Esophagus muscularis mucosa (tissue), 4 donors: Measurements from ENCODE around the gene TRAF3IP3. TPM values are rescaled to one million over a fixed set of nuclear protein-coding genes. Genes with fewer than 3 reads are reported as not detected.

Source experiments
- DNase-seq: peaks from one replicate; pipeline ENCODE4 v3.0.0-alpha.2; 2017; ENCODE audit errors: extremely low spot score
- H3K27ac ChIP-seq, 4 donors: fragments of 200-600 bp; sonication (generic); replicated peaks in 1 of 4; 1 replicate in 3 of 4; 2 replicates in 1 of 4; pipeline ENCODE4 v1.5.1; 2016 to 2019; ENCODE audit warnings: mild to moderate bottlenecking in 1 of 4
- H3K27me3 ChIP-seq, 4 donors: fragments of 200-600 bp; sonication (generic); one replicate each; pipeline versions ENCODE4 v1.5.1 to v1.6.0; 2016 to 2019
- H3K36me3 ChIP-seq, 4 donors: fragments of 200-600 bp; sonication (generic); one replicate each; pipeline ENCODE4 v1.5.1; 2016 to 2019
- H3K4me1 ChIP-seq, 4 donors: fragments of 200-600 bp; sonication (generic); one replicate each; pipeline ENCODE4 v1.5.1; 2016 to 2019
- H3K4me3 ChIP-seq, 4 donors: fragments of 200-600 bp; sonication (generic); 1 replicate in 2 of 4; 2 replicates in 2 of 4; pipeline ENCODE4 v1.5.1; 2016 to 2019; ENCODE audit warnings: mild to moderate bottlenecking in 4 of 4, moderate library complexity in 1 of 4
- H3K9me3 ChIP-seq, 4 donors: fragments of 200-600 bp; sonication (generic); 1 replicate in 3 of 4; 2 replicates in 1 of 4; pipeline ENCODE4 v1.5.1; 2016 to 2019
- EP300 ChIP-seq: sonication (generic); formaldehyde crosslinking; IDR thresholded peaks from one replicate; pipeline ENCODE4 v1.6.1; 2017; ENCODE audit warnings: antibody characterized with exemption
- POLR2A ChIP-seq: fragments of 450-650 bp; IDR thresholded peaks from one replicate; pipeline ENCODE4 v1.6.1; 2017; ENCODE audit warnings: antibody characterized with exemption, moderate library complexity, mild to moderate bottlenecking, low read depth
- POLR2AphosphoS5 ChIP-seq, 2 donors: sonication (generic); formaldehyde crosslinking; IDR thresholded peaks; one replicate each; pipeline ENCODE4 v1.6.1; 2017; ENCODE audit warnings: antibody characterized with exemption in 2 of 2
- WGBS: methylation state at CpG from one replicate; pipeline ENCODE4 v1.1.5; 2018; 5-methylcytosine and 5-hydroxymethylcytosine counted together
- intact Hi-C: fragments of 100-400 bp; cut with DNase I; formaldehyde crosslinking; loops from one replicate; pipeline ENCODE4 v1.15.1; 2023
- total RNA-seq, 4 donors: library from RNA; depleted of rRNA; stranded (reverse); fragments of >200 nt; gene quantifications; one replicate each; pipeline versions ENCODE4 v1.1.0 to v1.2.1, GENCODE V29; 2016
- TF ChIP-seq, protein P1 (sequence below), 3 experiments: fragments of 200-600 bp in 2 of 3; fragments of 450-650 bp in 1 of 3; sonication (generic) in 2 of 3; IDR thresholded peaks; one replicate each; pipeline ENCODE4 v1.5.1; 2017 to 2019; ENCODE audit warnings: antibody characterized with exemption in 3 of 3, mild to moderate bottlenecking in 2 of 3, moderate library complexity in 1 of 3

TRAF3IP3 gene
- total RNA-seq, 4 donors from 2014 or later, result 1.0 to 4.3 (median 2.8) TPM

DNA sequence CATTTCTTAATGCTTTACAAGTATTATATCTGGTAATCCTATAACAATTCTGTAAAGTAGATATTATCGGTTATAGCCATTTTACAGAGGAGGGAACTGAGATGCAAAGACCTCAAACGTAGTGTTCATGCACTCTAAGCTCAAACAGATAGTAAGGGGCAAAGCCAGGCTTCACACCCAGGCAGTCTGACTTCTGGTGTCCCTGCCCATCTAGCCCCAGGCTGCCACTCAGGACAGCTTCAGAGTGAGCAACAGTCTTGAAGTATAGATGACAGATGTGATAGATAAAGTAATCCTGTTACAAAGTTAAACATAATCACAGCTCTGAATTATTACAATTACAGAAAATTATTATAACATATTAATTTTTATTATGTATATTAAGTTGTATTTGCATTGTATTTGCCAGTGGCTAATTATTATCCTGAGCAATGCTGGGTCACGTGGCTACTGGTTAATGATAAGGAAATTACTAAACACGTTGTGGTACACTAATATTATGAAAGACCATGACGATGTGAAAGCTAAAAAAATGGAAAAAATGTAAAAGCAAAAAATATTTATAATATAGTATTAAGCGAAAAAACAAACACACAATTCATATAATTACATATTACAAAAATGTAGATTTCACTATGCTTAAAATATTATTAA, 6.1 kb upstream of the TRAF3IP3 start:
- no peaks in the 10 kb centered on the region for H3K36me3 ChIP-seq
- DNase-seq, result no peak
- H3K4me3 ChIP-seq, result no peak overlapping the region
- TF ChIP-seq, protein P1, sequence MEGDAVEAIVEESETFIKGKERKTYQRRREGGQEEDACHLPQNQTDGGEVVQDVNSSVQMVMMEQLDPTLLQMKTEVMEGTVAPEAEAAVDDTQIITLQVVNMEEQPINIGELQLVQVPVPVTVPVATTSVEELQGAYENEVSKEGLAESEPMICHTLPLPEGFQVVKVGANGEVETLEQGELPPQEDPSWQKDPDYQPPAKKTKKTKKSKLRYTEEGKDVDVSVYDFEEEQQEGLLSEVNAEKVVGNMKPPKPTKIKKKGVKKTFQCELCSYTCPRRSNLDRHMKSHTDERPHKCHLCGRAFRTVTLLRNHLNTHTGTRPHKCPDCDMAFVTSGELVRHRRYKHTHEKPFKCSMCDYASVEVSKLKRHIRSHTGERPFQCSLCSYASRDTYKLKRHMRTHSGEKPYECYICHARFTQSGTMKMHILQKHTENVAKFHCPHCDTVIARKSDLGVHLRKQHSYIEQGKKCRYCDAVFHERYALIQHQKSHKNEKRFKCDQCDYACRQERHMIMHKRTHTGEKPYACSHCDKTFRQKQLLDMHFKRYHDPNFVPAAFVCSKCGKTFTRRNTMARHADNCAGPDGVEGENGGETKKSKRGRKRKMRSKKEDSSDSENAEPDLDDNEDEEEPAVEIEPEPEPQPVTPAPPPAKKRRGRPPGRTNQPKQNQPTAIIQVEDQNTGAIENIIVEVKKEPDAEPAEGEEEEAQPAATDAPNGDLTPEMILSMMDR (IDR thresholded peaks at IDR 0.05), result no peak
- TF ChIP-seq EP300, result no peak
- TF ChIP-seq POLR2A, result no peak
- TF ChIP-seq POLR2AphosphoS5 (IDR thresholded peaks at IDR 0.05), result no peak
- no peak overlapping the region for H3K27ac ChIP-seq
- peaks cover 9 to 12% (median 10%) of the 10 kb centered on the region in 4 donors for H3K4me1 ChIP-seq
- intact Hi-C loops, result loop anchor here (5.0 kb wide), 1 partner anchor 57 kb away; no protein-coding TSS in a partner anchor
- no peaks in the 10 kb centered on the region for H3K9me3 ChIP-seq
- WGBS, result 81% methylated on average over 6 of the region's 6 CpGs
- H3K27me3 ChIP-seq, result no peaks in the 10 kb centered on the region

DNA sequence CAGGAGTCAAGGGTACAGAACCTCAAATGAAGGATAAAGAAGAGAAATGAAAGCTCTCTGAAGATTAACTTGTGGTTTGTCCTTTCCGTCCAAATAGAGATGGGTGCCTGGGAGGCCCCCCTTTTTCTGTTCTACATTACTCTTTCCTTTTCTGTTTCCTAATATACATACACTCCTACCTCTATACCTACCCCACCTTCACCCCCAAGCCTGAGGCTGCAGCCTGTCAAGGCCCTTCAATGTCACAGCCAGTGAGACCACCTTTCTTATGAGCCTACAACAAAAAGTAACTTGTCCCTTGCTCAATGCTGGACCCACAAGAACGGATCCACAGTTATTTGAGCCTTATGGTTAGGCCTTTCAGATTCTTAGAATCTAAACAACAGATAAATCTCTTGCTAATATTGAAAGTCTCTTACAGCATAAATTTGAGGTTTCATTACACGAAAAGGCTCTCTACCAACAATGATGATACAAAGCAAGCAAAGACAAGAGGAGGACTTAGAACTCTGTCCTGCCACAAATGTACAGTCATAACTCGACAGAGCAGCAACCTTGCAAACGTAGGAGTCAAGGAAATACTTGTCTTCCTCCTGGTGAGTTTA, 4.1 kb upstream of the TRAF3IP3 start:
- H3K9me3 ChIP-seq, result no peaks in the 10 kb centered on the region
- DNase-seq, result no peak
- TF ChIP-seq POLR2AphosphoS5 (IDR thresholded peaks at IDR 0.05), result no peak
- no peak for TF ChIP-seq EP300
- TF ChIP-seq, protein P1 (IDR thresholded peaks at IDR 0.05), result no peak
- TF ChIP-seq POLR2A, result no peak
- H3K4me3 ChIP-seq, result no peak overlapping the region
- no peaks in the 10 kb centered on the region for H3K36me3 ChIP-seq
- H3K27ac ChIP-seq, result no peak overlapping the region
- 76% methylated on average over 5 of the region's 5 CpGs for WGBS
- H3K4me1 ChIP-seq, result peaks cover 9 to 12% (median 10%) of the 10 kb centered on the region in 4 donors
- no peaks in the 10 kb centered on the region for H3K27me3 ChIP-seq
- intact Hi-C loops, result no loop called here

DNA sequence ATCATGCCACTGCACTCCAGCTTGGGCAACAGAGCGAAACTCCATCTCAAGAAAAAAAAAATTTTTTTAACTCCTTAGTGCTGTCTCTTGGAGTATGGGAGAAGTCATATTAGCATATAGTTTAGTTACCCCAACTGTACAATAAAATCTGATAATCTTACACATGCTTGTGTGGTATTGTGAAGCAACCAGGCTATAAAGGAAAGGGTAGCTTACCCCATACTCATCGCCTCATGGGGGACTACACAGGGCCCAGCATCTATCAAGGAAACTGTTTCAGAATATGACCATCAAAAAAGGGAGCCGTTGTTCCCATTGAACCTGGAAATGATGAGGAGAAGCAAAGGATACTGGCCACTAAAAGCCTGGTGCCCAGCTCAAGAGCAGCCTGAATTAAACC, 3.0 kb upstream of the TRAF3IP3 start:
- intact Hi-C loops, result no loop called here
- peaks cover 2 to 3% (median 3%) of the 10 kb centered on the region in 4 donors for H3K4me1 ChIP-seq
- H3K27ac ChIP-seq, result no peak overlapping the region
- H3K36me3 ChIP-seq, result no peaks in the 10 kb centered on the region
- H3K9me3 ChIP-seq, result no peaks in the 10 kb centered on the region
- TF ChIP-seq EP300 (no peak), POLR2AphosphoS5 (IDR thresholded peaks at IDR 0.05) (no peak), POLR2A (no peak)
- TF ChIP-seq, protein P1 (IDR thresholded peaks at IDR 0.05), result no peak
- DNase-seq, result no peak
- no peaks in the 10 kb centered on the region for H3K27me3 ChIP-seq
- no peak overlapping the region for H3K4me3 ChIP-seq
- 83% methylated on average over 3 of the region's 3 CpGs for WGBS

DNA sequence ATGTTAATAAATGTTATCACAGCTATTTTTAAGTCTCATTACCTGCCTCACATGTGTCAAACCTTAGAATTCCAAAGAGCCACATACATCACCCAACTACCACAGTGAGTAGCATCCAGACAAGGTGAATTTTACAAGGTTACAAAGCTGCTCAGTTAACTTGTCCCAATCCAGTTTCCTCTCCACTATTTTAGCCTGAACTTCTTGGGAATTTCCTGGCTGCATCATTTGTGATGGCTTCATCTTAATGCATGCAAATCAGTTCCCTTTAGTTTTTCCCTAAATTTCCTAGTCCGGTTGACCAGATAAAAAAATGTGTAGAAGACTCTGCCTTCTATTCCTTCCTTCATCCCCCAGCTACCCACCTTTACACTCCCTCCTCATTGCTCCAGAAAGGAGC, 597 bp upstream of the TRAF3IP3 start:
- 86% methylated on average over 1 of the region's 1 CpG for WGBS
- DNase-seq, result no peak
- no peak overlapping the region for H3K27ac ChIP-seq
- H3K36me3 ChIP-seq, result no peaks in the 10 kb centered on the region
- intact Hi-C loops, result no loop called here
- H3K4me3 ChIP-seq, result no peak overlapping the region
- no peaks in the 10 kb centered on the region for H3K27me3 ChIP-seq
- no peaks in the 10 kb centered on the region for H3K4me1 ChIP-seq
- TF ChIP-seq POLR2AphosphoS5 (IDR thresholded peaks at IDR 0.05) (no peak), EP300 (no peak), POLR2A (no peak)
- TF ChIP-seq, protein P1 (IDR thresholded peaks at IDR 0.05), result no peak
- H3K9me3 ChIP-seq, result no peaks in the 10 kb centered on the region
